H1 (cell line): ENCODE data around the gene MYO16. TPM values are rescaled to one million over a fixed set of nuclear protein-coding genes. Genes with fewer than 3 reads are reported as not detected.

ENCODE experiments used
- CTCF ChIA-PET: fragments of 300-600 bp; sonication (Branson Sonifier 250); formaldehyde crosslinking; loops from one replicate; lab custom pipeline; 2021; ENCODE audit not compliant: partially characterized antibody; lab: Charles Lee
- POLR2A ChIA-PET: fragments of 300-600 bp; sonication (Branson Sonifier 250); formaldehyde crosslinking; loops from one replicate; lab custom pipeline; 2021; ENCODE audit warnings: inconsistent platforms; ENCODE audit not compliant: partially characterized antibody; lab: Charles Lee
- DNase-seq, 2 experiments: peaks; one replicate each; pipeline versions ENCODE4 v3.0.0 to v3.0.0-alpha.2; 2010 to 2022; ENCODE audit warnings: low spot score in 2 of 2, low read depth in 1 of 2, mixed read lengths in 1 of 2
- FAIRE-seq: peaks from 2 replicates; lab custom pipeline; 2011; peaks lifted over from hg19 to GRCh38; lab: Jason Lieb, UNC
- H2AFZ ChIP-seq: 2 replicates; pipeline ENCODE4 v1.8.1; 2012; ENCODE audit warnings: low read length, inconsistent platforms
- H2AK5ac ChIP-seq: 2 replicates; pipeline ENCODE4 v1.6.1; 2013; ENCODE audit warnings: low read depth, low read length
- H2BK120ac ChIP-seq: replicated peaks from 2 replicates; pipeline ENCODE3; 2013; ENCODE audit warnings: low read depth, low read length, inconsistent platforms
- H2BK12ac ChIP-seq: 2 replicates; pipeline ENCODE4 v1.6.1; 2013; ENCODE audit warnings: low read depth, low read length
- H2BK15ac ChIP-seq: 2 replicates; pipeline ENCODE4 v1.6.1; 2013; ENCODE audit warnings: low read length
- H2BK20ac ChIP-seq: 2 replicates; pipeline ENCODE4 v1.6.1; 2013; ENCODE audit warnings: low read length
- H2BK5ac ChIP-seq: 2 replicates; pipeline ENCODE4 v1.6.1; 2013; ENCODE audit warnings: low read depth, low read length
- H3K14ac ChIP-seq: 2 replicates; pipeline ENCODE4 v1.6.1; 2013; ENCODE audit warnings: inconsistent platforms; ENCODE audit not compliant: insufficient read length
- H3K18ac ChIP-seq: 2 replicates; pipeline ENCODE4 v1.6.1; 2013; ENCODE audit warnings: low read length; ENCODE audit errors: extremely low read depth
- H3K23ac ChIP-seq: 2 replicates; pipeline ENCODE4 v1.6.1; 2013; ENCODE audit warnings: inconsistent platforms; ENCODE audit not compliant: insufficient read length
- H3K23me2 ChIP-seq: 2 replicates; pipeline ENCODE4 v1.6.1; 2013; ENCODE audit warnings: low read depth, low read length
- H3K27ac ChIP-seq: 2 replicates; pipeline ENCODE4 v1.6.1; 2011; ENCODE audit warnings: low read depth, low read length, inconsistent platforms
- H3K27me3 ChIP-seq, 4 experiments: replicated peaks in 1 of 4; 1 replicate in 1 of 4; 2 replicates in 3 of 4; pipeline versions ENCODE4 v1.6.1 to v1.8.1; 2011 to 2013; ENCODE audit warnings: low read length in 3 of 4, mild to moderate bottlenecking in 3 of 4, inconsistent platforms in 2 of 4, mixed read lengths in 2 of 4, moderate library complexity in 1 of 4; ENCODE audit not compliant: control insufficient read depth in 3 of 4, insufficient read depth in 3 of 4; ENCODE audit errors: extremely low read depth in 1 of 4
- H3K36me3 ChIP-seq, 4 experiments: 2 replicates each; pipeline versions ENCODE4 v1.6.1 to v1.8.1; 2011 to 2013; ENCODE audit warnings: mild to moderate bottlenecking in 4 of 4, low read length in 3 of 4, moderate library complexity in 2 of 4, control low read depth in 1 of 4, inconsistent platforms in 1 of 4; ENCODE audit not compliant: insufficient read depth in 4 of 4, control insufficient read depth in 2 of 4
- H3K4ac ChIP-seq: replicated peaks from 2 replicates; pipeline ENCODE3; 2013; ENCODE audit warnings: low read length, low read depth, mixed read lengths, inconsistent platforms; ENCODE audit not compliant: insufficient read length
- H3K4me1 ChIP-seq, 4 experiments: replicated peaks in 1 of 4; 1 replicate in 1 of 4; 2 replicates in 3 of 4; pipeline versions ENCODE4 v1.6.1 to v1.8.1; 2011 to 2013; ENCODE audit warnings: low read length in 3 of 4, inconsistent platforms in 2 of 4, mixed read lengths in 1 of 4; ENCODE audit not compliant: insufficient read depth in 4 of 4, control insufficient read depth in 3 of 4
- H3K4me2 ChIP-seq, 2 experiments: 2 replicates each; pipeline versions ENCODE4 v1.6.1 to v1.8.1; 2011 to 2013; ENCODE audit warnings: low read depth in 2 of 2, low read length in 2 of 2, control low read depth in 1 of 2, inconsistent platforms in 1 of 2, mild to moderate bottlenecking in 1 of 2; ENCODE audit not compliant: insufficient read depth in 1 of 2
- H3K4me3 ChIP-seq, 4 experiments: fragments of 200-600, 300-600 bp in 1 of 4; sonication (generic), shearing (Covaris generic), sonication (Bioruptor Twin) in 1 of 4; 2 replicates each; pipeline versions ENCODE4 v1.5.1 to v1.8.1; 2011 to 2016; ENCODE audit warnings: low read length in 4 of 4, low read depth in 3 of 4, control low read depth in 2 of 4, inconsistent platforms in 2 of 4, mild to moderate bottlenecking in 2 of 4, mixed read lengths in 1 of 4, moderate library complexity in 1 of 4; ENCODE audit not compliant: insufficient read depth in 2 of 4; ENCODE audit errors: extremely low read depth in 1 of 4
- H3K56ac ChIP-seq: replicated peaks from 2 replicates; pipeline ENCODE3; 2013; ENCODE audit warnings: low read depth, mild to moderate bottlenecking, mixed read lengths, low read length, inconsistent platforms; ENCODE audit not compliant: insufficient read length
- H3K79me1 ChIP-seq: 2 replicates; pipeline ENCODE4 v1.6.1; 2013; ENCODE audit warnings: low read depth, low read length, control low read depth
- H3K79me2 ChIP-seq, 2 experiments: 2 replicates each; pipeline versions ENCODE4 v1.6.1 to v1.8.1; 2012 to 2013; ENCODE audit warnings: low read length in 2 of 2, mild to moderate bottlenecking in 2 of 2, inconsistent platforms in 1 of 2; ENCODE audit not compliant: insufficient read depth in 2 of 2, control insufficient read depth in 1 of 2
- H3K9ac ChIP-seq, 4 experiments: replicated peaks in 1 of 4; 1 replicate in 1 of 4; 2 replicates in 3 of 4; pipeline versions ENCODE4 v1.6.1 to v1.8.1; 2011 to 2013; ENCODE audit warnings: low read depth in 3 of 4, low read length in 3 of 4, control low read depth in 2 of 4, mild to moderate bottlenecking in 2 of 4, moderate library complexity in 2 of 4, inconsistent platforms in 1 of 4; ENCODE audit errors: extremely low read depth in 1 of 4
- H3K9me3 ChIP-seq, 2 experiments: 2 replicates each; pipeline versions ENCODE4 v1.6.1 to v1.8.1; 2012 to 2013; ENCODE audit warnings: mild to moderate bottlenecking in 2 of 2, moderate library complexity in 2 of 2, control low read depth in 1 of 2, inconsistent platforms in 1 of 2, low read depth in 1 of 2, low read length in 1 of 2, mixed read lengths in 1 of 2; ENCODE audit not compliant: insufficient read depth in 2 of 2
- H4K20me1 ChIP-seq, 2 experiments: replicated peaks in 1 of 2; 2 replicates each; pipeline versions ENCODE3 to v1.8.1; 2011 to 2013; ENCODE audit warnings: inconsistent platforms in 2 of 2, low read length in 2 of 2, mild to moderate bottlenecking in 1 of 2; ENCODE audit not compliant: insufficient read depth in 2 of 2, control insufficient read depth in 1 of 2
- H4K5ac ChIP-seq: 2 replicates; pipeline ENCODE4 v1.6.1; 2013; ENCODE audit warnings: low read length, low read depth, mixed read lengths, inconsistent platforms; ENCODE audit not compliant: insufficient read length
- H4K8ac ChIP-seq: 2 replicates; pipeline ENCODE4 v1.8.0; 2013; ENCODE audit warnings: mild to moderate bottlenecking, moderate library complexity, low read length, inconsistent platforms; ENCODE audit not compliant: insufficient read depth; ENCODE audit errors: extremely low read depth
- H4K91ac ChIP-seq: replicated peaks from 2 replicates; pipeline ENCODE3; 2013; ENCODE audit warnings: low read length, mixed read lengths, inconsistent platforms; ENCODE audit not compliant: insufficient read length
- SIN3A ChIP-seq, 2 experiments: IDR thresholded peaks in 1 of 2; conservative IDR thresholded peaks in 1 of 2; 2 replicates each; pipeline ENCODE4 v1.6.1; 2011 to 2012; ENCODE audit warnings: low read length in 2 of 2, improper control_type of control experiment in 1 of 2, low read depth in 1 of 2, mild to moderate bottlenecking in 1 of 2
- WGBS, 2 experiments: shearing (Covaris generic) in 1 of 2; methylation state at CpG; one replicate each; pipeline versions ENCODE4 v1.1.6 to v1.1.7; 2013 to 2015; ENCODE audit warnings: low lambda C conversion rate in 2 of 2, mixed read lengths in 2 of 2, inconsistent platforms in 1 of 2, low coverage in 1 of 2, missing lambda C conversion rate in 1 of 2; ENCODE audit not compliant: insufficient replicate concordance in 2 of 2, insufficient coverage in 1 of 2, insufficient read length in 1 of 2; ENCODE audit errors: extremely low coverage in 1 of 2, missing lambda C conversion rate in 1 of 2; 5-methylcytosine and 5-hydroxymethylcytosine counted together
- polyA plus RNA-seq, 7 experiments: library from polyadenylated mRNA; depleted of rRNA in 3 of 7; stranded (reverse) in 5 of 7; unstranded in 2 of 7; fragments of >200 nt in 5 of 7; fragments of 200-250 nt in 2 of 7; gene quantifications; 1 replicate in 5 of 7; 2 replicates in 1 of 7; 4 replicates in 1 of 7; pipeline versions ENCODE4 v1.2.1 to v1.2.3, GENCODE V29; 2011 to 2013; ENCODE audit warnings: missing spikeins in 2 of 7, mixed read lengths in 2 of 7
- total RNA-seq: library from RNA; stranded (reverse); fragmentation: NEBNext Ultra II Directional; extraction: Animal tissue kit (Norgen Biotek cat#: 25700); gene quantifications from 2 replicates; pipeline ENCODE4 v1.2.1, GENCODE V29; 2021

MYO16 gene
- total and polyA plus RNA-seq, 2 of the 8 experiments (the other 6 are each of a cell fraction or from before 2014, with no cell fraction given) = 0.02 to 0.22 TPM

GRCh38 chr13:109126891-109127641 is 497.7 kb downstream of the MYO16 start:
- no peak overlapping the region for H2AFZ ChIP-seq

More at GRCh38 chr13:109126891-109127641, 497.7 kb downstream of the MYO16 start:
- Histone ChIP-seq H3K9ac (no peak overlapping the region), H2BK12ac (no peak overlapping the region), H4K8ac (no peak overlapping the region), H2BK5ac (no peak overlapping the region), H3K4ac (no peak overlapping the region), H3K27ac (no peak overlapping the region), H3K4me2 (no peak overlapping the region), H2BK120ac (no peak overlapping the region), H2BK20ac (no peak overlapping the region), H4K91ac (no peak overlapping the region), H3K9me3 (no peaks in the 10 kb centered on the region), H2BK15ac (no peak overlapping the region), H2AK5ac (no peak overlapping the region), H3K4me1 (peaks cover 0 to 11% (median 2%) of the 10 kb centered on the region in 4 experiments; a peak in 3 of 7 replicates), H3K23me2 (no peaks in the 10 kb centered on the region), H3K23ac (no peak overlapping the region), H3K36me3 (no peaks in the 10 kb centered on the region), H3K14ac (no peak overlapping the region), H3K18ac (no peak overlapping the region), H3K79me1 (no peaks in the 10 kb centered on the region), H3K27me3 (no peaks in the 10 kb centered on the region), H3K4me3 (no peak overlapping the region), H3K79me2 (no peaks in the 10 kb centered on the region), H4K5ac (no peak overlapping the region), H4K20me1 (no peaks in the 10 kb centered on the region), H3K56ac (no peak overlapping the region)
- no peak for FAIRE-seq
- no peak for DNase-seq
- no peak for TF ChIP-seq SIN3A (conservative IDR thresholded peaks at IDR 0.05 in 1 of 2, IDR thresholded peaks at IDR 0.05 in 1 of 2; ENCODE audit: low read depth in 1 of 2, low read length in 2 of 2)
- ChIA-PET POLR2A (no interaction called here), CTCF (interaction anchor here (0.7 kb wide), 1 partner anchor 165 kb away, joined by 3 read pairs; no protein-coding TSS in a partner anchor)
- WGBS, 2 experiments = 96% methylated on average over 34 of the region's 34 CpGs; no CpG with 5 or more reads in 1 of the 2 experiments
